ENCODE measurements around the gene RBM19. TPM values are rescaled to one million over a fixed set of nuclear protein-coding genes. Genes with fewer than 3 reads are reported as not detected.

The RBM19 gene
- polyA plus RNA-seq, 10 donors = 11.8 to 21.7 (median 14.9) TPM

DNA sequence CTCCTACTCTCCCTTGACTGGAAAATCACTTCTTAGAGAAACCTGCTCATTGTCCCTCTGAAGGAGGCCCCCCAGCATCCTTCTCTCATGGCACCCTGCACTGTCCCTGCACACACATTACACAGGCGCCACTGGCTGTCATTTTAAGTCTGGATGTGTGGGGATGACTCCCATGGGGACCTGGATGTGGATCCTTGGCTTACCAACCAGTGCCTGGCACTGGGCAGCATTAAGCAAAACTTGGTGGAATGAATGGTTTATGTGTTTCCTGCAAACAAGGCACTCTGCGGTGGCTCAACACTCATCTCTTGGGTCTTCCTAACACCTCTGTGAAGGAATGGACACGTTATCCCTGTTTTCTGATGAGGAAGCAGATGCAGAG, 162.4 kb downstream of the RBM19 start:
- no peak for DNase-seq

DNA sequence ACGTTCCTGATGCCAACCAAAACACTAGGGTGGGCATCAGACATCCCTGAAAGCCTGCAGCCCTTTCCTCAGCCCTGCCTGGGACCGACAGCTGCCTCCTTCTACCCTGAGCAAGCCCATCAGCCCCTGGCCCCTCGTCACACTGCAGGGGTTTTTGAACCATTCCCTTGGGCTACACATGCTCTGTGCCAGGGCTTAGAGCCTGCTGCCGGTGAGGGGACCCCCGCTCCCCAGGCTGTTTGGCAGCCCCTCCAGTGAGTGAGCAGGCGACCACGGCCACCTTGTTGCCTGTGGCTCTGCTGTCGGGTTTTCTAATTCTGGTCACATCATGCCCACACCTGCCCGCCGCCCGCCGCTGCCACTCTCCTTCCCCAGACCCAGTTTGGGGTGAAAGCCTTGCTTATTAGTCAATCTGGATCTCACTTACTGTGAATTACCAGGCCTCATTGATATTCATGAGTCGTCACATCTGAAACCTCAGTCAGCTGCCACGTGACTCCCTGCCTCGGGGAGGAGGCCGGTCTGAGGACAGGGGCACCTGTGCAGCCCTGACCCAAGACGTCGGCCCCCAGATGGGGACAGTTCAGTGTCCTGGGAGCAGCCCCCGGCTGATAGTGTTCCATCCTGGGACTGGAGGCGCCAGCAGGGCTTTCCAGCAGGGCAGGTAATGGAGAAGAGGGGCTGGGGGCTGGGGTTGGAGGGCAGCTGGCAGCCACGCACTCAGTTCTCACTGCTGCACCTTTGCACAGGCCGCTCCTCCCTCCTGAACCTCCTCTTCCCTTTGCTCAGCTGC, 163.0 kb downstream of the RBM19 start:
- no peak for DNase-seq

DNA sequence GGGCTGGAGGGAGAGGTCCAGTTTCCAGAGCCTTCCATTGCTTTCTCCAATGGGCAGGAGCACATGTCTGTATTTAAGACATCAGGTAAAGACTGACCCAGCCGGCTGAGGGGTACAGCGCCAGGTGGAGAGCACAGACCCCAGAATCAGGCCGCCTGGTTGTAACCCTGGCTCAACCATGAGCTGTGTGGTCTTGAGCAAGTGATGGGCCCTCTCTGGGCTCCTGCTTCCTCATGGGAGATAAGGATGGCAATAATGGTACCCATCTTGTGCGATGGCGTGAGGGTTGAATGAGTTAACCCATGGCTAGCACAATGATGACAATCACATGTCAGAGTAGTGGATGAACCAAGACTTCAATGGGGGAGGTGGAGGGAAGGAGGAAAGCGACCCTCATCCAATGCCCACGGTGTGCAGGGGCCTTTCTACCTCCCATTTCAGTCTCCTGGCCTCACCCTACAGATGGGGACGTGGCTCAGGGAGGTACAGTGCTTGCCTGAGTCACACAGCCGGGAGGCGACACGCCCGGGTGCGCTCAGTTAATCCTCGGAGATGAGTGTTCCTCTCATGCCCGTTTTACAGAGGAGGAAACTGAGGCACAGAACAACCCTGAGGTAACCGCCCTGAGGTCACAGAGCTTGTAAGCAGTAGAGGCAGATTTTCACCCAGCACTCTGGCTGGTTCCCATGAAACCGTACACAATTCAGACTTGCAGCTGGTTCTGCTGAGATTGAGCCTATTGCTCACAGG, 163.9 kb downstream of the RBM19 start:
- no peak for DNase-seq

DNA sequence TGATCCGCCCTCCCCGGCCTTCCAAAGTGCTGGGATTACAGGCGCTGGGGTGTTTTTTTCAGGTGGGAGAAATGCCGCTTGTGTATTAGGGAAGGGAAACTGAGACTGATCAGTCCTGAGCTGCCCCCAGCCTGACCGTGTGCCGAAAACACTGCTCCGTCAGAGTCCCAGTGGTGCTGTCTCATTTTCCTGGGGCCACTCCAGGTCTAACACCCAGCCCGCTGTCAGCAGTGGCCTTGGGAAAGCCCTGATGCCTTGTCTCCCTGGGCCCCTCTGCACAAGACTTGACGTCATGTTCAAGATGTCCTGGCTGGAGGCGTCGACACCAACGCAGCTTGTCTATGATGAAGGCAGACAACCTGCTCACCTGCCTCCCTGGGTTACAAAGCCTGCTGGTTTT, 165.9 kb downstream of the RBM19 start:
- no peak for DNase-seq

DNA sequence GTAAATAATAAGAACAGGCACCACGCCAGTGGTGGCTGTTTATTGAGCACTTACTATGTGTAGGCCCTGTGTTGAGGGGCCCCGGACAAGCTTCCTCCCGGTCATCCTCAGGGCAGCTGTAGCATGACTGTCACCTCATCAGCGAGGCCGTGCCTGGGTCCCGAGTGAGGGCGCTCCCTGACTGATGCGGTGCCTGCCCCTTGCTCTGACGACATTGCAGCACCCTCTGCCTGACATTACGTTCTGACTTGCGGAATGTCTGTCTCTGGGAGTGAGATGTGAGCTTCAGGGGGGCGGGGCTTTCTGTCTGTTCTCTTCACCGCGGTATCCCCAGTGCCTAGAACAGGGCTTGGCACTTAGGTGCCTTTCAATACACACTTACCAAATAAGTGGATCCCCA, 167.6 kb downstream of the RBM19 start:
- no peak for DNase-seq

DNA sequence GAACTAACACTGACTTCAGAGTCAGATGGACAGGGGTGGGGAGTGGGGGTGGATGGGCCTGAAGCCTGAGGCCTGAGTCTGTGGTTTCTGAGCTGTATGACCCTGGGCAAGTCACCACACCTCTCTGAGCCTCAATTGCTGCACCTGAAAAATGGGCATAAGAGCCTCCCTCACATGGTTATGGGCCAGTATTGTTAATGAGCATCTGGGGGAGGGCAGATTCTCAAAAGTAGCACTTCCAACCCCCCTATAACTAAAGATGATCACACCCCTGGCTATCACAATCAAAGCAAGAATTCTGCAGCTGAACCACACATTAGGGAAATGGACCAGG, 168.6 kb downstream of the RBM19 start:
- no peak for DNase-seq

DNA sequence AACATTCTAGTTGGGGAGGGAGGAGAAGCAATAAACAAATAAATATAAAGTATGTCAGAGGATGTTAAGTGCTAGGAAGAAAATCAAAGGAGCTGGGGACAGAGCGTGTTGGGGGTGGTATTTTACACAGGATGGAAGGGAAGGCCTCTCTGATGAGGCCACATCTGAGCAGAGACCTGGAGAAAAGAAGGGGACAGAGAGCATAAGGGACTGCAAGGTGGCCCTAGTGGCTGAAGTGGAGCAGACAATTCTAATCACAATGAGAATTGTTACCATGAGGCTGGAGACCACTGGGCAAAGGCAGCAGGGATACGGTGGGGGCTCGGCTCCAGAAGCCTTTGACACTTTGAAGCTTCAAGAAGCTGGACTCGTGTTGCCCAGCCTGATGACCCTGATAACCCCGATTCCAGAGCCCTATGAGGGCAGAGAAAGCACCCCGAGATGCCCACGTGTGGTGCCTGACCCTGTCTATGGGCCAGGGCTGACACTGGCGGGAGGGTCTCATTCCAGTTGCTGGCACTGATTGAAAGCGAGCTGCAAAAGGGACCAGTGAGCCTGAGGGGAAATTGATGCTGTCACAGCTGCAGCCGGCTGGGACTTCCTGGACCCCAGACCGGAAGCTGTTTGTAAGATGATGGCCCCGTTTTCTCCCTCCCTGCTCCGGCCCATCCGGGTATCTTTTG, 169.1 kb downstream of the RBM19 start:
- no peak for DNase-seq

DNA sequence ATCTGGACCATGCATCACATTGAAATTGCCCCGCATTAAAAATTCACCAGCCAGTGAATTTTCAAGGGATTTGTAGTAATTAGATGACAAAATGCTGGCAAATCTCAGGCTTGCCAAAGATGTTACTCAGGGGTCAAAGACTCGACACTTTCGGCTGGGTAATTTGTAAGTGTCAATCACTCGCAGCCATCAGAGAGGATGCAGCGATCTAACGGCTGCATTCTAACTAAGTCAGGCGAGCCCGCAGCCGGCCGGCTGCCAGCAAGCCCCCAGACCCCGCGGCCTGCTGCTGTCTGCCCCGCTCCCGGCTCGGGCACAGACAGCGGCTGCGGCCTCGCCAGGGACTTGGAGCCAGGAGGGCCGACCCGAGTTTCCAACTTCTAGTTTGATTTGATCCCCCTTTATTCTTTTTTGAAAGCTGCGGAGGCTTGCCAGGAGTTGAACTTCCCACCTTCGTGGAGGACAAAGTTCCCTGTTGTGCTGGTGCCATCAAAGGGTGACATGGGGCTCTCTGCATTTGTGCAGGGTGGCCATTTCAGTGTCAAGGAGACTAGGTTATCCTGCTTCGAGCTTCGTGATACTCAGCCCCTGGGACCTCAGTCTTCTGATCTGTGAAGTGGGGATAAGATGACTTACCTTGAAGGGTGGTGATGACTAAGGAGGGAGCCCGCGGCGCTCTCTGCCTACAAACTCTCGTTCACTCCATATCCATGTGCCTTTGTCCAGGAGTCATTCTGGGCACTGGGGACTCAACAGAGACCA, 169.9 kb downstream of the RBM19 start:
- no peak for DNase-seq

DNA sequence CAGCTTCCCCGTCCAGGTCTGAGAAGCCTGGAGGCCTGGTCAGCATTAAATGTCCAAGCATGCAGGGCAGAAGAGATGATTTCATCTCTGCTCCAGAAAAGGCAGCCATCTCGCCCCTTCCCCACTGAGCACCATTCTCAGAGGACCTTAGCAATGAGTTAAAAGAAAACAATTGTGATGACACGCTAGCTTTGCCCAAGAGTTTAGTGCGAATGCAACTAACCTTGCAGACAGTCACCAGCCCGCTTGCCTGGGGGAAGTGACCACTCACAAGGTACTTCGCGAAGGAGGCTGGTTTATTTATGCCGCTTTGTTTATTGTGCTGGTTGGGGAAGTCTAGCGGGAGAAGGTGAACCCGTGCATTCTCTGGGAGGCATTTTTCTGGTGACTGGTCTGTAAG, 170.7 kb downstream of the RBM19 start:
- DNase-seq = no peak

DNA sequence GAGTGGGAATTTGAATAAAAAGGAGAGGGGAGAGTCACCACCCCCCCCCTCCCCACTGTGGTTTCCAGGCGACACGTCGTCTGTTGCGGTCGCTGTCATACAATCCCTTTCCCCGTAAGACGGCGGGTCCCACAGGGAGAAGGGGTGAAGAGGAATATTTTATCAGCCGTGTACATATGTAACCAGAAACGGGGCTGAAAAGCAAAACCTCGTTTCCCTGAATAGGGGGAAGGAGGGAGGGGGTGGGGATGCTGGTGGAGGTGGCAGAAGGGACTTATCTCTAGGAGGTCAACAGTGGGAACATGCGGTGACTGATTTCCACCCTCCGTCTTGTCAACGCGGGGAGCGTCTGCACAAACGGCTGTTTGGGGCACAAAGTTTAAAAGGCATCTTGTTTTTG, 171.4 kb downstream of the RBM19 start:
- DNase-seq = no peak

DNA sequence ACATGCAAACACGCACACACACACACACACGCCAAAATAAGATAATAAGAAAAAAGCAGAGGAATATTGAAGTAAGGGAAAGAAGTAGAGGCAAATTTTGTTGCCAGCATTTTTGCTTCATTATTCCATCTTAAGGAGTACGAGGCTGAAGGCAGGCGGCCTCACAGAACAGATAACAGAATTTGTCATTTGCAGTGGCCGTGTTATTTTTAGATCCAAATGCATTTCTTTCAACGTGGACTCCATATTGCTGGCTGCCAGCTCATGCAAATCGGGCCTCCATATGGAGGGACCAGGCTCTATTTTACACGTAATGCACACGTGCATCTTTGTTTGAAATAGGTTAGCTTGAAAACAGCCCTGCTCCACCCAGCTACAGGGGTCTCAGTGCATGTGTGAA, 172.9 kb downstream of the RBM19 start:
- DNase-seq = no peak

DNA sequence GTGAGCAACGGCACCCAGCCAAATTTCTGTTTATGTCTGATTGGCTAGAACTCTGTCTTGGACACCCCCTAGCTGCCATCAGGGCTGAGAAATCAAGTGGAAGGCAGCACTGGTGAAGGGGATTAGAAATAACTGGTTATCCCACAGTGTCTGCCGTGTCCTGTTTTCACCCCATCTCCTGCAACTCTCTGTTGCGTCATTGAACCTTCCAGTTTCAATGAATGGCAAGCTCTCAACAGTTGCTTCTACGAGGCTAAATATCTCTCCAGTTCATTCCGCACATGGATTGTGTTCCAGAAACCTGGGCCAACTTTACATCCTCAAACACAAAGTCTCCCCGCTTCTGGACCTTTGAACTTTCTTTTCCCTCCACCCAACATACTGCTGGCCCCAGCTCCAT, 173.7 kb downstream of the RBM19 start:
- no peak for DNase-seq

DNA sequence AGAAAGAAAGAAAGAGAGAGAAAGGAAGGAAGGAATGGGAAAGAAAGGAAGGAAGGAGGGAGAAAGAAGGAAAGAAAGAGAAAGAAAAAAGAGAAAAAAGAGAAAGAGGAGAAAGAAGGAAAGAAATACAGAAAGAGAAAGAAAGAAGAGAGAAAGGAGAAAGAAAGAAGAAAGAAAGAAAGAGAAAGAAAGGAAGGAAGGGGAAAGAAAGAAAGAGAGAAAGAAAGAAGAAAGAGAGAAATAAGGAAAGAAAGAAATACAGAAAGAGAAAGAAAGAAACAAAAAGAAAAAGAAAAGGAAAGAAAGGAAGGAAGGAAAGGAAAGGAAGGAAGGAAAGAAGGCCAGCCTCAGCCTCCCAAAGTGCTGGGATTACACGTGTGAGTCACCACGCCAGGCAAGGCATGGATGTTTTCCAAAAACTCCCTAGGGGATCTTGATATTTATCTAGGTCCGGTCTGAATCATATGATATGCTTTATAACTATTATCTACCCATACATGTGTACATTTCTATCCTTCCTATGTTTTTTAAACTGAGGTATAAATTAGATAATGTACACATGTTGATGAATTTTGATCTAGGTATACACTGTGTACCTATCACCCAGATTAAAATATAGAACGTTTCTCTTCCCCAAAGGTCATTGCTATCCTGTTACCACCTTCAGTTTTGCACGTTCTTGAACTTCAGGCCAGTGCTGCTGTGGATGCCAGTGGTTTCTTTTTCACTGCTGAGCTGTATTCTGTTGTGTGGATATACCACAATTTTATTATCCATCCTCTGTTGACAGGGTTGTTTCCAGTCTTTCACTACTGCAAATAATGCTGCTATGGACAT, 177.9 kb downstream of the RBM19 start:
- DNase-seq = peak in 1 of 3 donors; percentile 41

DNA sequence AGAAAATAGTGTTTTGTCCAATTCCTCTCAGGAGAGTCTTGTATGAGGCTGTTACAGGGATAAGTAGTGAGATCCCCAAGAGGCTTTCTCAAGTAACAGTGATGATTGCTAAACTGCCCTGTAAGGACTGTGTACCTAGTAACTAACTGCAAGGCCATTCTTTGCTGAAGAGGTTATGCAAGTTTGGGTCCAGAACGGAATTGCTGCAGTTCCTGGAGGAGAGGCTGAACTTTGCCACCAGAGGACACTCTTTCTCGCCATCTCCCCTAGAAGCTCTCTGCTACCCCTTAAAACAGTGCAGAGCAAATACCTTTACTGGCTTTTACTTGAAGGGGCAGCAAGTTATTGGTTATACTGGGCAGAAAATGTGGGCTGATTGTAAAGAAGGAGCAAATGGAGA, 180.0 kb downstream of the RBM19 start:
- DNase-seq = no peak

DNA sequence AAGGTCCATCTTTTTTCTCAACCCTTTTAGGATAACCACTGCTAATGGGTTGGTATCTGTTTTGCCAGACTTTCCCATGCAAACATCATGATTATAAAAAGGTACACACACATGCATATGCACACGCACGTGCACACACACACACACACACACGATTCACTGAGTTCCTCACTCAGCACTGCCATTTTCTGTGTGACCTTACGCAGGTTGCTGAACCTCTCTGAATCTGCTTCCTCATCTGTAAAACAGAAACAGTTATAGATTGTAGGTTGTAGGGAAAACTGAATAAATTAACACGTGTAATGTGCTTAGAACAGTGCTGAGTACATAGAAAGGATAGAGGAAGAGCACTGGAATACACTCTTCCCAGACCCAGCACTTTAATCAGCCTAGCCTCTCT, 182.3 kb downstream of the RBM19 start:
- DNase-seq = no peak

DNA sequence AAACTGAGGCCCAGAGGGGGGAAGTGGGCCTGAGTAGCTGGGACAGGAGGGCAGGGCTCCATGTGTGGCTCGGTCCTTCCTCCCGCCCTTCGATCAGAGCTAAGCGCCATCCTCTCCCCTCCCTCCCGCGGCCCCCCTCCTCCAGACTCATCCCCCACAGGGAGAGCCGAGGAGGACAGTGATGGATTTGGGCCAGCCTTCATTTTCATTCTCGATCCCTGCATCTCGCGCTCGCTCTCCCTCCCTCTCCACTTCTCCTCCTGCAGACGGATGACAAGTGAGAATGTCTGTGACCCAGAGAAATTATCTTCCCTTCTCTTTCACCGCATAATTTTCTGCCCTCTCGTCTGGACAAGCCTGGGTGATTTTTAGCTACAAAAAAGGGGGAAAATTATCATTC, 183.3 kb downstream of the RBM19 start:
- peak in 1 of 3 donors; percentile 20 for DNase-seq

DNA sequence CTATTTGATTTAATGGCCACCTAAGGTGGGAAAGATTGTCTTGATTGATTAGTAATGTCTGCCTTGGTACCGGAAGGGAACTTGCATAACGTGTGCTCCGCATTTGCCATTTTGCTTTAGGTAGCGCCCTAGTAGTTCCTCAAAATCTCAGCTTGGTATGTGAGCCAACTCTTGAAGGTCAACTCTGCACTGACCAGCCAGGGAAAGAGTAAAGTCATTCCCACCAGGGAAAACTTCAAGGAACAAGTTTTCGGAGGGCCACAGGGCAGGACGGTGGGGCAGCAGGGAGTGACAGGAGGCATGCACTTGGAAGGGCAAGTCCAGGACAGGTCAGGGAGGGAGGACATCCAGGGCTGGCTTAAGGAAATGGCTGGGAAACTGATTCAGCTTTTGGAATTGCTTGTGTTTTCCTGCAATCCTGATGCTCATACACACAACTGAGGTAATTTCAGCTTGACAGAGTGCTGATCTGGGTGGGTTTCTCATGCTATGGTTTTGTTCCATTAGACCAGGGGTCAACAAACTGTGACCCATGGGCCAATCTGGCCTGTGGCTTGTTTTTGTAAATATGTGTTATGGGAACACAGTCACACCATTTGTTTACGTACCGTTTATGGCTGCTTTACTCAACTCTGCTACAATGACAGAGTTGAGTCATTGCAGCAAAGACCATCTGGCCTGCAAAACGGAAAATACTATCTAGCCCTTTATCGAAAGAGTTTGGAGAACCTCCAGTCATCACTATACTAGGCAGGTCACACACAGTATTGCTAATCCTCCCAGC, 184.5 kb downstream of the RBM19 start:
- no peak for DNase-seq

DNA sequence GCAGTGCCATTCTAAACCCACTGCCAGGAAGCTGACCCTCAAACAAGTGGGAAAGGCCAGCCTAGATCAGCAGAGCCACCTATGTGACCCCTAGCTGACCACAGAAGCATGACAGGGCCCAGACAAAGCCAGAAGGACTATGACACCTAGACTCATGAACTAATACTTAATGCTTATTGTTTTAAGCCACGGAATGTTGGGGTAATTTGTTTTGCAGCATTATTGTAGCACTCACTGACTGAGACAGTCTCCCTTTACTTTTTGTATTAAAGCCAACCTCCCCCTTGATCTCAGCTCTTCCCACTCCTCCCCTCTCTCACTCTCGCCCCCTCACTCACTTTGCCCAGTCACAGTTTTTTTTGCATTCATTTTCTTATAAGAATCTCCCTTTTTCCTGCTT, 186.4 kb downstream of the RBM19 start:
- no peak for DNase-seq

DNA sequence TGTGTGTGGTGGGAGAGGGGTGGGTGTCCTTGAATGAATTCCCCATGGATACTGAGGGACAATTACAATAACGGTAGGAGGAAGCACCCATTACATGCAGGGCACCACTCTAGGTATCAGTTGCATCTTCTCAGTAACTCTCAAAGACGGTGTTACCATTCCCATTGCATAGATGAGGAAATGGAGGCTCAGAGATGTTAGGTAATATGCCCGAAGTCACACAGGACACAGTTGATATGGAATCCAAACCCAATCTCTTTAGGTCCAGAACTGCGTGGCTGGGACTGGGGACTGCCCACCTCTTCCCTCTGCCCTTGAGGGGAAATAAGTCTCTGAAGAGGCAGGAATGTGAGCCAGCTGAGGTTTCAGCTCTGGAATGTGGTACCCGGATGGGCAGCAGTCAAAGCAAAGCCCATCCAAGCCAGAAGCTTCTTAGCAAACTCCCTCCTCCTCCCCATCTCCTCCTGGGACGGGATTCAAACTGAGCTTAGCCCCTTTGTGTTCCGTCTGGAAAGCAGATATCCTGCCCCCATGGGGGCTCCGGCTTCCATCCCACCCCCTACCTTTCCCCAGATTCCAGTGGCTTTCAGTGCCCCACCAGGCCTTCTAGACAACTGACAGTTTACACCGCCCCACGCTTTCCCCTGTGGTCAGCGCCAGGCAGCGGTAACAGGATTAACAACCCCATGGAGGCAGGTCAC, 187.5 kb downstream of the RBM19 start:
- no peak for DNase-seq

DNA sequence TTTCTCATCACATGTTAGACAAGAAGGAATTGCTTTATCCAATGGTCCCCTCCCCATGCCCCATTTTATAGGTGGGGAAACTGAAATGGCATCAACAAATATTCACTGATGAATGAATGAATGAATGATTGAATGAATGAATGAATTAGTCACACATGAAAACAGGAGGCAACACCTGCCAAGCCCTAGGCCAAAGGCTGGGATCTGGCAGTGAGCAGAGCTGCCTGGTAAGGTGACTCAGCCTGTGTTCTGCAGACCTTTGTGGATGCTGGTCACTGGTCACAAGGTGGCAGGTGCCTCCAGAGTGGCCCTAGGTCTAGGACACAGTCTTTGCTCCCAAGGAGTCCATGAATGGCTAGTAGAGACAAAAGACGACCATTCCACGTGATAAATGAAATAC, 188.4 kb downstream of the RBM19 start:
- no peak for DNase-seq

Data from muscle of back (tissue), 11 donors.